Prostate gland (tissue), 2 donors: ENCODE data around the gene RIT2. TPM values are rescaled to one million over a fixed set of nuclear protein-coding genes. Genes with fewer than 3 reads are reported as not detected.

Experiments used
- DNase-seq: peaks from one replicate; pipeline ENCODE4 v3.0.0-alpha.2; 2019; ENCODE audit warnings: low spot score
- H3K27ac ChIP-seq, 2 donors: fragments of 200-600 bp; sonication (generic); 2 replicates each; pipeline ENCODE4 v1.5.1; 2017 to 2019
- H3K27me3 ChIP-seq: fragments of 200-600 bp; sonication (generic); replicated peaks from 2 replicates; pipeline ENCODE4 v1.5.1; 2019; ENCODE audit not compliant: insufficient read depth
- H3K36me3 ChIP-seq, 2 donors: fragments of 200-600 bp; sonication (generic); 1 replicate in 1 of 2; 2 replicates in 1 of 2; pipeline versions ENCODE4 v1.5.1 to v1.8.1; 2017 to 2019
- H3K4me1 ChIP-seq: fragments of 200-600 bp; sonication (generic); replicated peaks from 2 replicates; pipeline ENCODE4 v1.5.1; 2019
- H3K4me3 ChIP-seq, 2 donors: fragments of 200-600 bp; sonication (generic); 2 replicates each; pipeline ENCODE4 v1.5.1; 2017 to 2019
- H3K9me3 ChIP-seq: fragments of 200-600 bp; sonication (generic); 2 replicates; pipeline ENCODE4 v1.5.1; 2017
- POLR2A ChIP-seq: fragments of 450-650 bp; IDR thresholded peaks from one replicate; pipeline ENCODE4 v1.6.1; 2016; ENCODE audit warnings: antibody characterized with exemption, mild to moderate bottlenecking
- POLR2AphosphoS5 ChIP-seq: sonication (generic); formaldehyde crosslinking; IDR thresholded peaks from one replicate; pipeline ENCODE4 v1.6.1; 2017; ENCODE audit warnings: antibody characterized with exemption
- WGBS: methylation state at CpG from one replicate; pipeline ENCODE4 v1.1.5; 2018; 5-methylcytosine and 5-hydroxymethylcytosine counted together
- intact Hi-C: fragments of 100-400 bp; cut with DNase I; formaldehyde crosslinking; loops from one replicate; pipeline ENCODE4 v1.14.2; 2022
- total RNA-seq, 2 donors: library from RNA; depleted of rRNA; stranded (reverse); fragments of >200 nt; gene quantifications; one replicate each; pipeline ENCODE4 v1.1.0, GENCODE V29; 2016
- TF ChIP-seq, protein P1 (sequence below), 4 experiments: fragments of 200-600 bp in 2 of 4; fragments of 450-650 bp in 2 of 4; sonication (generic) in 2 of 4; IDR thresholded peaks; 1 replicate in 3 of 4; 2 replicates in 1 of 4; pipeline ENCODE4 v1.5.1; 2016 to 2019; ENCODE audit warnings: antibody characterized with exemption in 4 of 4, mild to moderate bottlenecking in 2 of 4, moderate library complexity in 2 of 4

The RIT2 gene
- total RNA-seq, 2 donors from 2014 or later, result not detected

DNA sequence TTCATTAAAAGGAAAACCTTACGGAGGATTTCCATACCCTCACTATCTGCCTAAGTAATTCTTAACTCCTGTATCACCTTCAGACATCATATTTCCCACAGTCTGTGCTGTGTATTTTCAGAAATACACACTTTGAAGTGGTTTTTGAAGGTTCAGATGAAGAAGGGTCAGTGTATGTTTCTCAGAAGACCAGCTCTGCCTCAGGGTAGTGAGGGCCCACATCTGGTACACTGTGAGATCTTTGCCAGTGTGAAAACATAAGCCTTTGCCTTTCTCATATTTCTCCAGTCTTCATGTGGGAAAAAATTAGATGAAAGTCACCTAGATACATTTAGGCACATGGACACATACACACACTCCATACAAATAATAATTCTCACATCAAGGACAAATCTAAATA, 408.4 kb downstream of the RIT2 start:
- 38% methylated on average over 1 of the region's 1 CpG for WGBS
- intact Hi-C loops, result no loop called here
- H3K4me3 ChIP-seq, result peak overlapping the region in 1 of 2 donors; percentile 15

DNA sequence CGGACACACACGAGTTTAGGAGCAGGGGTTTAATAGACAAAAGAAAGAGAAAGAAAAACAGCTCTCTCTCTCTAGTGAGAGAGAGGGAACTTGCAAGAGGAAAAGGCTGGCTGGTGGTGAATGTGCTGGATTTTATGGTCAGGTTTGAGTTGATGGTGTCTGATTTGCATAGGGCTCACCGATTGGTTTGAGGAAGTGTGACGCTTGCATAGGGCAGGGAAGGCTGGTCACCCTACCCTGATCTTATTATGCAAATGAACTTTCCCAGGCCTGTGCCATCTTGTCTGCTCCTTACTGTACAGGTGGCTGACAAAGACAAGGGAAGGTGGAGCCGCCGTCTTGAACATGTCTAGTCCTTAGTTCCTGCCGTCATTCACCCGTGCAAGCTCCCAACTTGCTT, 408.9 kb downstream of the RIT2 start:
- H3K36me3 ChIP-seq, result no peaks in the 10 kb centered on the region
- peak overlapping the region; percentile 63 to 69 for H3K27ac ChIP-seq
- no peaks in the 10 kb centered on the region for H3K4me1 ChIP-seq
- TF ChIP-seq POLR2AphosphoS5 (peak; percentile 85), POLR2A (peak; percentile 54)
- TF ChIP-seq, protein P1, sequence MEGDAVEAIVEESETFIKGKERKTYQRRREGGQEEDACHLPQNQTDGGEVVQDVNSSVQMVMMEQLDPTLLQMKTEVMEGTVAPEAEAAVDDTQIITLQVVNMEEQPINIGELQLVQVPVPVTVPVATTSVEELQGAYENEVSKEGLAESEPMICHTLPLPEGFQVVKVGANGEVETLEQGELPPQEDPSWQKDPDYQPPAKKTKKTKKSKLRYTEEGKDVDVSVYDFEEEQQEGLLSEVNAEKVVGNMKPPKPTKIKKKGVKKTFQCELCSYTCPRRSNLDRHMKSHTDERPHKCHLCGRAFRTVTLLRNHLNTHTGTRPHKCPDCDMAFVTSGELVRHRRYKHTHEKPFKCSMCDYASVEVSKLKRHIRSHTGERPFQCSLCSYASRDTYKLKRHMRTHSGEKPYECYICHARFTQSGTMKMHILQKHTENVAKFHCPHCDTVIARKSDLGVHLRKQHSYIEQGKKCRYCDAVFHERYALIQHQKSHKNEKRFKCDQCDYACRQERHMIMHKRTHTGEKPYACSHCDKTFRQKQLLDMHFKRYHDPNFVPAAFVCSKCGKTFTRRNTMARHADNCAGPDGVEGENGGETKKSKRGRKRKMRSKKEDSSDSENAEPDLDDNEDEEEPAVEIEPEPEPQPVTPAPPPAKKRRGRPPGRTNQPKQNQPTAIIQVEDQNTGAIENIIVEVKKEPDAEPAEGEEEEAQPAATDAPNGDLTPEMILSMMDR (IDR thresholded peaks at IDR 0.05), result no peak
- peak overlapping the region in 1 of 2 donors; percentile 15 for H3K4me3 ChIP-seq
- 32% methylated on average over 8 of the region's 8 CpGs for WGBS
- H3K9me3 ChIP-seq, result no peaks in the 10 kb centered on the region
- DNase-seq, result peak; percentile 90
- H3K27me3 ChIP-seq, result no peaks in the 10 kb centered on the region
- intact Hi-C loops, result no loop called here

More for the DNA sequence above, 408.4 kb downstream of the RIT2 start:
- Histone ChIP-seq H3K4me1 (no peaks in the 10 kb centered on the region), H3K9me3 (no peaks in the 10 kb centered on the region), H3K27ac (peak overlapping the region in 1 of 2 donors; percentile 63), H3K36me3 (no peaks in the 10 kb centered on the region), H3K27me3 (no peaks in the 10 kb centered on the region)
- no peak for DNase-seq
- TF ChIP-seq POLR2A, result no peak
- TF ChIP-seq, protein P1 (IDR thresholded peaks at IDR 0.05), result no peak

DNA sequence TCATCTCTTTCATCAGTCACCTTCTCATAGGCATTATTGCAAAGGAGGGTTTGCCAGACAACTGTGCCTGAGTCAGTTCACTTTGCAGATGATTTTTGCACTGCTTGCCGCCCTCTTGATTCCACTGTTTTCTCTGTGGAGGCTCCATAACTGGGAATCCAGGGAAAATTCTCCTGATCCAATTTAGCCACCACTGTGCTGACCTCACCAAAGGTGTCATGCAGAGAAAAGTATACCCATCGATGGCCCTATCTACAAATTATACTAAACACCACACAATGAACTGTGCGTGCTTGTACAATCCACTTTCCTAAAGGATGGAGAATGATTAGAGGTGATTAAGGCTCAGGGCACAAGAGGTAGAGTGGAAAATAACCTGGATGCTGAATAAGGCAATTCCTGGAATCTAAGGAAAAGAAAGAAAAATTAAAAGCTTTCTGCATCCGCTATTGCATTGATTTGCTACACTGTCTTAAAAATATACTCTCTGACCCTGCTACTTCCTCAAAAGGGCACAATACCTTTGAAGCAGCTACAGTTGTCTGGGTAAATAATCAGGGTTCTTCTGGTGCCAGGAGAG, 409.4 kb downstream of the RIT2 start:
- no peak for DNase-seq
- Histone ChIP-seq H3K4me1 (no peaks in the 10 kb centered on the region), H3K36me3 (no peaks in the 10 kb centered on the region), H3K4me3 (peak overlapping the region in 1 of 2 donors; percentile 15), H3K27me3 (no peaks in the 10 kb centered on the region), H3K27ac (peak overlapping the region; percentile 63 to 69), H3K9me3 (no peaks in the 10 kb centered on the region)
- intact Hi-C loops, result no loop called here
- WGBS, result 50% methylated on average over 4 of the region's 4 CpGs
- TF ChIP-seq POLR2AphosphoS5 (no peak), POLR2A (no peak)
- TF ChIP-seq, protein P1 (IDR thresholded peaks at IDR 0.05), result no peak

Other genes starting within 250 kb of the RIT2 start
- gene SYT4, start 161.8 kb upstream of the RIT2 start, total RNA-seq, result under 1 TPM in 1 of 2 donors, not detected in 1; 0.14 TPM